GM21526 (cell line): ENCODE measurements around the gene WWP2.

Source experiments
- ATAC-seq: cut with Tn5 transposase; IDR thresholded peaks from one replicate; pipeline ENCODE4 v1.9.1; 2021; ENCODE audit warnings: moderate library complexity; ENCODE audit not compliant: unreplicated experiment, low FRiP score

The WWP2 gene

GRCh38 chr16:69922200-69922599 is 160.1 kb downstream of the WWP2 start:
- ATAC-seq: no peak

GRCh38 chr16:69924041-69924775 is 162.1 kb downstream of the WWP2 start:
- ATAC-seq: no peak

GRCh38 chr16:69924777-69925191 is 162.7 kb downstream of the WWP2 start:
- no peak for ATAC-seq

GRCh38 chr16:69925311-69925710 is 163.2 kb downstream of the WWP2 start:
- ATAC-seq: no peak

GRCh38 chr16:69926241-69926640 is 164.1 kb downstream of the WWP2 start:
- ATAC-seq: no peak

GRCh38 chr16:69927056-69927757 is 165.1 kb downstream of the WWP2 start:
- no peak for ATAC-seq

GRCh38 chr16:69928856-69929400 is 166.8 kb downstream of the WWP2 start:
- no peak for ATAC-seq

GRCh38 chr16:69929480-69929879 is 167.3 kb downstream of the WWP2 start:
- no peak for ATAC-seq

- peak; percentile 68 for ATAC-seq
Measured at GRCh38 chr16:69930117-69930776, 168.1 kb downstream of the WWP2 start.

GRCh38 chr16:69931631-69932030 is 169.5 kb downstream of the WWP2 start:
- no peak for ATAC-seq

GRCh38 chr16:69932228-69932627 is 170.1 kb downstream of the WWP2 start:
- no peak for ATAC-seq

- ATAC-seq: no peak
Measured at GRCh38 chr16:69932691-69933392, 170.7 kb downstream of the WWP2 start.

GRCh38 chr16:69934044-69934443 is 171.9 kb downstream of the WWP2 start:
- ATAC-seq: no peak

- no peak for ATAC-seq
Measured at GRCh38 chr16:69934751-69935150, 172.6 kb downstream of the WWP2 start.

- no peak for ATAC-seq
Measured at GRCh38 chr16:69935278-69935711, 173.2 kb downstream of the WWP2 start.

GRCh38 chr16:69935740-69936139 is 173.6 kb downstream of the WWP2 start:
- ATAC-seq: no peak

- no peak for ATAC-seq
Measured at GRCh38 chr16:69936252-69936651, 174.1 kb downstream of the WWP2 start.

GRCh38 chr16:69936751-69937211 is 174.6 kb downstream of the WWP2 start:
- ATAC-seq: no peak

- no peak for ATAC-seq
Measured at GRCh38 chr16:69937465-69937951, 175.4 kb downstream of the WWP2 start.
